LoVo (cell line): ENCODE measurements around the gene XIRP1.
"Not testable (repeated sequence)": the region's sequence is repeated elsewhere in the genome, so short reads cannot be mapped to it uniquely, and the experiment has no call there.

Source experiments
- DNase-seq: peaks from one replicate; pipeline ENCODE4 v3.0.0-alpha.2; 2016; ENCODE audit warnings: low spot score

Gene XIRP1, protein sequence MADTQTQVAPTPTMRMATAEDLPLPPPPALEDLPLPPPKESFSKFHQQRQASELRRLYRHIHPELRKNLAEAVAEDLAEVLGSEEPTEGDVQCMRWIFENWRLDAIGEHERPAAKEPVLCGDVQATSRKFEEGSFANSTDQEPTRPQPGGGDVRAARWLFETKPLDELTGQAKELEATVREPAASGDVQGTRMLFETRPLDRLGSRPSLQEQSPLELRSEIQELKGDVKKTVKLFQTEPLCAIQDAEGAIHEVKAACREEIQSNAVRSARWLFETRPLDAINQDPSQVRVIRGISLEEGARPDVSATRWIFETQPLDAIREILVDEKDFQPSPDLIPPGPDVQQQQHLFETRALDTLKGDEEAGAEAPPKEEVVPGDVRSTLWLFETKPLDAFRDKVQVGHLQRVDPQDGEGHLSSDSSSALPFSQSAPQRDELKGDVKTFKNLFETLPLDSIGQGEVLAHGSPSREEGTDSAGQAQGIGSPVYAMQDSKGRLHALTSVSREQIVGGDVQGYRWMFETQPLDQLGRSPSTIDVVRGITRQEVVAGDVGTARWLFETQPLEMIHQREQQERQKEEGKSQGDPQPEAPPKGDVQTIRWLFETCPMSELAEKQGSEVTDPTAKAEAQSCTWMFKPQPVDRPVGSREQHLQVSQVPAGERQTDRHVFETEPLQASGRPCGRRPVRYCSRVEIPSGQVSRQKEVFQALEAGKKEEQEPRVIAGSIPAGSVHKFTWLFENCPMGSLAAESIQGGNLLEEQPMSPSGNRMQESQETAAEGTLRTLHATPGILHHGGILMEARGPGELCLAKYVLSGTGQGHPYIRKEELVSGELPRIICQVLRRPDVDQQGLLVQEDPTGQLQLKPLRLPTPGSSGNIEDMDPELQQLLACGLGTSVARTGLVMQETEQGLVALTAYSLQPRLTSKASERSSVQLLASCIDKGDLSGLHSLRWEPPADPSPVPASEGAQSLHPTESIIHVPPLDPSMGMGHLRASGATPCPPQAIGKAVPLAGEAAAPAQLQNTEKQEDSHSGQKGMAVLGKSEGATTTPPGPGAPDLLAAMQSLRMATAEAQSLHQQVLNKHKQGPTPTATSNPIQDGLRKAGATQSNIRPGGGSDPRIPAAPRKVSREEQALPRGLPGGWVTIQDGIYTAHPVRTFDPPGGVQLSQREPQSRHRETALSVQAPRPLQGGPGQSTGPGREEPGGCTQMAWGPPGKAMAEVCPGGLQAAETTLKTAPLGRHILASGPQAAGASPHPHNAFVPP (N-terminal part only)

DNA sequence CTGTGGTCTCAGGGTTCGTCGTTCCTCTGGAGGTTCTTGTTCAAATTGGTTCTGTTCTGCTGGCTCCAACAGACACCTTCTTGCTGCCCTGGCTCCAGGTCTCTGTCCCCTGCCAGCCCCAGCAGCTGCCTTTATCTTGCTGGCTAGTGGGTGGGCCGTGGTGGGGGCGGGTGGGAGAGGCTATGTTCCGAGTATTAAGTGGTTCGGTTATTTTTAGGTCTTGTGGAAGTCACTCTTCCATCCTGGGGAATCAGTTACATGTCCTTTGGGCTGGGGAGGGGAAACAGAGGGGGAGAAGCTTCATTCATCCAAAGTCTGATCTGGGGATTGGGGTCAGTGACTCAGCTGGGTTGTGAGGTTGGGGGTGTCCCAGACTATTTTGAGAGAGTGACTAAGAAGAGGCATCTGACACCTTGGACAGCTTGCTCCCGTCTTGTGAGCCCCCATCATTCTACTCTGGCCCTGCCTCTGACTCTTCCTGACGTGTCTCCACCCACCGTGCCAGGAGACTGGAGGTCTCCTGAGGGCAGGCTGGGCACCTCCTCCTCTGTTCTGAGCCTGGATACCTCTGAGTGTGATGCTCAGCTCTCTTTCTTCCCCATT lies at the start of gene XIRP1:
XIRP1 (minus strand) TSS at position 106 of the 603 bp plus-strand sequence. CDS start 3,150 bp downstream, outside the sequence.
- no peak for DNase-seq

DNA sequence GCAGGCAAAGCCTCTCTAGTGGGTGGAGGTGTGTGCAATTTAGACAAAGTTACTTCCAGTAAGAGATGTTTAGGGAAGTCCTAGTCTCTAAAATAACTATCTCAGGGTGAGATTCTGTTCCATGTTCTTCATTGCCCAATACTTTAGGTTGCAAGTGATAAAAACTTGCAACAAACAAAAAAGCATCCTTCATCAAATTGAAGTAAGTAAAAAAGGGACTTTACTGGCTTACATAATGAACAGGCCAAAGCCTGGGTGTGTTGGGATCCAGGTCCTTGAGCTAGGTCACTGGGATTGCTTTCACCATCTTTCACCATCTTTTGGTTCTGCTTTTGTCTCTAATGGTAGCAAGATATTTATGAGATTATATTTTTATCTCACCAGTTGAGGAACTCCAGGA lies 49.2 kb upstream of the XIRP1 start:
- DNase-seq: no peak

DNA sequence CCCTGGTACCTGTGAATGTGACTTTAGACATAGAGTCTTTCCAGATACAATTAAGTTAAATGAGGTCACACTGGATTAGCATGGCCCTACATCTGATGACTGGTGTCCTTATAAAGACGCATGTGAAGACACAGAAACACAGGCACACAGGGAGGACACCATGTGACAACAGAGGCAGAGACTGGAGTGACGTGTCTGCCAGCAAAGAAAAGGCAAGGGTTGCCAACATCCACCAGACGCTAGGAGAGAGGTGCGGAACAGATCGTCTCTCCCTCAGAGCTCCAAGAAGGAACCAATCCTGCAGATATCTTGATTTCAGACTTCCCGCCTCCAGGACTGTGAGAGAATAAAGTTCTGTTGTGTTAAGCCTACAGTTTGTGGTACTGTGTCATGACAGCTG lies 44.6 kb upstream of the XIRP1 start:
- DNase-seq: no peak

DNA sequence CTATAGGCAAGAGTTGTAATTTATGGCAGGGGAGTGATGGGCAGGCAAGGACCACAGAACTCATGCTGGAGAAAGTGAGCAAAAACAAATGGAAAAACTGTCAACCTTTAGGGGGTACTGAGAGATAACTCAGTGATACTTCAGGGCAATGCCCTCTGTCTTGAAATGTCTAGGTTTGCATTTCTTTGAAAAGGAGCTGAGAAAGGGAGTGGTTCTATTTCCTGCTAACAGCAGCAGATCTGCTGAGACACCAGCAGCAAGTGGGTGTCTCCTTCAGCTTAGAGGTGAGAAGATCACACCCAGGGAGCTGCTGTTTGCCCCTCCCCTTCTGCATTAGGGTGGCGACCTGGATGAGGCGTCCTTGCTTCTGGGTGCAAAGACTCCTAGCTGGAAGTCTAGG lies 42.3 kb upstream of the XIRP1 start:
- DNase-seq: no peak

DNA sequence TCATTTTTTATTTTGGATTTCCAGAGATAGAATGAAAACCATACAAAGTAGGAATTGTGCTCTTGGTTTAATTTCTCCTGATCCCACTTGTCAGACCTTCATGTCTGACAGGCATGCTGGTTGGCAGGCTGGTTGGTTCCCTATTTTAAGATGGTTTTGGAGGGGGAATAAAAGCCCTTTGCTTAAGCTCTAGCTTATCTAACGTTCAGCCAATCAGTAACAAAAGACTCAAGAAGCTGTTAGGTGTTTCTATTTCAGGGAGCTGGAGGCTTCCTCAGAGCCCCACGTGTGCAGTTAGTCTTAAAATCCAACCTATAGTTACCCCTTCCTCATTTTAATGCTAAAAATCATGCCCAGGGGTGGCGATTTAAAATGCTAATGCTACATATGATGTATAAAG lies 40.5 kb upstream of the XIRP1 start:
- no peak for DNase-seq

DNA sequence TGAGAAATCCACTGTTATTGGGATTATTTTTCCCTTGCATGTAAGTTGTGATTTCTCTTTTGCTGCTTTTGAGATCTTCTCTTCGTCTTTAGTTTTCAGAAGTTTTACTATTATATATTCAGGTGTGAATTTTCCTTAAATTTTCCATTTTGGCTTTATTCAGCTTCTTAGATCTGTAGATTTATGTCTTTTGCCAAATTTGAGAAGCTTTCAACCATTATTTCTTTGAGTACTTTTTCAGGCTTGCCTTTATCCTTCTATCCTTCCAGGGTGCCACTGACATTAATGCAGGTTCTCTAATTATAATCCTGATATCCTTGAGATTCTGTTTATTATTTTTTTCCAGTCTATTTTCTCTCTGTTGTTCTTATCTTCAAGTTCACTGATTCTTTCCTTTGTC lies 38.1 kb upstream of the XIRP1 start:
- no peak for DNase-seq

DNA sequence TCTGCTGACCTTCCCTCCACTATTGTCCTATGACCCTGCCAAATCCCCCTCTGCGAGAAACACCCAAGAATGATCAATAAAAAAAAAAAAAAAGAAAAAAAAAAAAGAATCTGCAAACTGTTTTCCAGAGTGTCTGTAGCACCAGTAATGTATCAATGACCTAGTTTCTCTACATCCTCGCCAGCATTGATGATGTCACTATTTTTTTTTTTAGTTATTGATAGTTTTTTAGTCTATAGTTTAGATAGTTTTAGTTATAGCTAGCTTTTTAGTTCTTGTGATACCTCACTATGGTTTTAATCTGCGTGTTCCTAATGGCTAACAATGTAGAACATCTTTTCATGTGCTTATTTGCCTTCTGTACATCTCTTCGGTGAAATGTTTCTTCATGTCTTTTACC lies 36.1 kb upstream of the XIRP1 start:
- no peak for DNase-seq

DNA sequence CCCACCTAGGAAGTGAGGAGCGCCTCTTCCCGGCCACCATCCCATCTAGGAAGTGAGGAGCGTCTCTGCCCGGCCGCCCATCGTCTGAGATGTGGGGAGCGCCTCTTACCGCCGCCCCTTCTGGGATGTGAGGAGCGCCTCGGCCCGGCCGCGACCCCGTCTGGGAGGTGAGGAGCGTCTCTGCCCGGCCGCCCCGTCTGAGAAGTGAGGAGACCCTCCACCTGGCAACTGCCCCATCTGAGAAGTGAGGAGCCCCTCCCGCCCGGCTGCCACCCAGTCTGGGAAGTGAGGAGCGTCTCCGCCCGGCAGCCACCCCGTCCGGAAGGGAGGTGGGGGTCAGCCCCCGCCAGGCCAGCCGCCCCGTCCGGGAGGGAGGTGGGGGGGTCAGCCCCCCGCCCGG lies 35.2 kb upstream of the XIRP1 start:
- not testable (repeated sequence) for DNase-seq

DNA sequence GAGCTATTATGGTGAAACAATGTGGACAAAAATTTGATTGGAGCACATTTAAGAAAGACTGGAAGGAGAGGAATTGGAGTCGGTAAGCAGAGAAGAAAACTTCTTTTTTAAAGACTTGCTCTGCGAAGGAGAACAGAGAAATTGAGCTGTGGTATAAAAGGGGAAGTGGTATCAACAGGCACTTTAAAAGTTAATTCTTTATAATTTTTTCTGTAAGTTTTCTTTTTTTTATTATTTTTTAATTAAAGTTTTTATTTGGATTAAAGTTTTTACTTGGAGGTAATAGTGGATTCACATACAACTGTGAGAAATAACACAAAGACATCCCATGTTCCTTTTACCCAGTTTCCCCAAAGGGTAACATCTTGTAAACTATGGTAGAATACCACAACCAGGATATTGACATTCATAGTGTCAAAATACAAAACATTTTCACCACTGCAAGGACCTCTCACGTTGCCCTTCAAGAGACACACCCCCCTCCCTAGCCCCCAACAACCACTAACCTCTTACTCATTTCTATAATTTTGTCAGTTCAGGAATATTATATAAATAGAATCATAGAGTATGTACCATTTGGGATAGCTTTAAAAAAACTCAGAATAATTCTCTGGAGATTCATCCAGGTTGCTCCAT lies 33.8 kb upstream of the XIRP1 start:
- no peak for DNase-seq

DNA sequence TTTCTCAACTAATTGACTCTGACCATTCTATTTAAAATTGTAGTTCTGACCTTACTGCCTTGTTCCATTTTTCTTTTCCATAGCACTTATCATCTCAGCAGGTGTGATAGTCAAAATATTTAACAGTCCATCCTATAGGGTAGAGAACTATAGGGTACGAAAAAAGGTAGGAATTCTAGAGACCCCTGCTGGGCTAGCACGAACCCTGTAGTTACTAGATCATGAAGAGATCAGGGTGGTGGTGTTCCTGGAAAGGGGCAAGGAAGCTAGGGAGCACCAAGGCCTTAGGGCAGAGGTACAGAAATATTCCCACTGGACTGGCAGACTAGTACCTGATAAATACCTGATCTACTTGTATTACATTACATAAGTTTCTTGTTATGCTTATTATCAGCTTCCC lies 31.9 kb upstream of the XIRP1 start:
- DNase-seq: no peak

DNA sequence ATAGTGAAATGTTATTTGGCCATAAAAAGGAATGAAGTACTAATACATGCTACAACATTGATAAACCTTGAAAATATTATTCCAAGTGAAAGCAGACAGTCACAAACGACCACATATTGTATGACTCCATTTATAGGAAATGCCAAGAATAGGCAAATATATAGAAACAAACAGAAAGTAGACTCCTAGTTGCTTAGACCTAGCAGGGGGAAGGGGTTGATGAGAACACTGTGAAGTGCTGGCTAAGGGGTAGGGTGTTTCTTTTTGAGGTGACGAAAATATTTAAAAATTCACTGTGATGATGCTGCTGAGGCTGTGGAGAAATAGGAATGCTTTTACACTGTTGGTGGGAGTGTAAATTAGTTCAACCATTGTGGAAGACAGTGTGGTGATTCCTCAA lies 30.5 kb upstream of the XIRP1 start:
- DNase-seq: no peak

DNA sequence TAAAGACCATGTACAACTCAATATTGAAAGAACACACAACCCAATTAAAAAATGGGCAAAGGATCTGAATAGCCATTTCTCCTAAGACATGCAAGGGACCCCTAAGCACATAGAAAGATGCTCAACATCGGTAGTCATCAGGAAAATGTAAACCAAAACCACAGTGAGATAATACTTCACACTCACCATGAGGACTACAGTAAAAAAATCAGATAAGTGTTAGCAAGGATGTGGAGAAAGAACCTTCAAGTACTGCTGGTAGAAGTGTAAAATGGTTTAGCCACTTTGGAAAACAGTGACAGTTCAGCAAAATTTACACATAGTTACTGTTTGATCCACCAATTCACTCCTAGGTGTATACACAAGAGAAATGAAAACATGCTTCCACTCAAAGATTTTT lies 30.1 kb upstream of the XIRP1 start:
- no peak for DNase-seq

DNA sequence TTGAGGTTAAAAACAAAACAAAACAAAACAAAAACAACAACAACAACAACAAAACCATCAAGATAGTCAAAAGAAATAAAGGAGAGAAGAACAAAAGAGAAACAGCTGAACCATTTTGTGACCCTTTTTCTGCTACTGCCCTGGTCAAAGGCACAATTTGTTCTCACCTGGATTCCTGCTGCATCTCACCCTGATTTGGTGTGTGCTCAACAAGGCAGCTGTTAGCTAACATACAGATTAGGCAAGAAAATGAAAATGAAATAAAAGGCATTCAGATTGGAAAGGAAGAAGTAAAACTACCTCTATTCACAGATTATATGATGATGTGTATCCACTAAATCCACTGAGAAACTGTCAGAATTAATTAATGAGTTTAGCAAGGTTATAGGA lies 28.7 kb upstream of the XIRP1 start:
- no peak for DNase-seq

DNA sequence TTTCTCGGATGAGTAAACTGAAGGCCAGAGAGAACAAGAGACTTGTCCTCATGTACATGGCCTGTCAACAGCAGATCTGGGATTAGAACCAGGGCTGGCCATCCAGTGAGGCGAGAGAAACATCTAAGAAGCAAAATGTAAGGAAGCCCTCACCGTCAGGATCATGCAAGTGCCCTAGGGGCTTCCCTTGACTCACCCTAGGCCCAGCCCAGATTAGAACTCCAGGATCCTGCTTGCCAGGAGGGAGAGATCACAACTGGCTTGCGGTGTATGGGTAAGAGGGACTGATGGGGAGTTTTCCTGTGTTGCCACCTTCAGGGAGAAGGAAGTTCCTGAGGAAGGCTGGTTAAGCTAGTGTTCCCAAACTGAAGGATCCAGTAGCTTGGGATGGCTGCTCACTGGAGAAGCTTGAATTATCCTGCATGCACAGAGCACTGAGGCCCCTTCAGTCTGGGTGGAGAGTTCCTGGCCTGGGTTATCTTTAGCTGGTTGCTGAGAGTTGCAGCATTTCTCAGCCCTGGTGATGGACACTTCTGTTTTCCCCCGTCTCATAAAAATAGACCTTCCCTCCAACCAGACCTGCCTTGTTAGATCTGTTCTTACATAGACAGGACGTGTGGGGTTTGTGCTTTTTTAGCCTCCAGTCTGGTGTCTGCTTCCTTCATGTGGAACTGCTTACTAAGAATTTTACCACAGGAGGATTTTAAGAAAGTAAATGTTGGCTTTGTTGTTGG lies 28.2 kb upstream of the XIRP1 start:
- no peak for DNase-seq

DNA sequence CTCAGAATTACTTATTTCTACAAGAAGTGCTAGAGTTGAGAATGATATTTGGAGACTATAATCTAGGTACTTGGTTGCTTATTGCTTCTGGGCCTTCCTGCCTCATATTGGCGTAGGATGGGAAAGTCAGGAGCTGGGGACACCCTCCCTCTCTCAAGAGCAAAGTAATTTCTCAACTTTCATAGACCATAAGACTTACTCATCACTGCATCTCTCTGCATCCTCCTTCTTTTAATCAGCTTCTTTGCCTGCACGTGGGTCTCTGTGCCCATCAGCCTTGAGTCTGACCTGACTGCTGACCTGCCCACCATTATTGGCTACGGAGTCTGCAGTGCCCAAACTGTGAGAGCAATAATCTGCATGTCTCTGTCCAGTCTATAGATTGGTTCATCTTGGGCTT lies 27.3 kb upstream of the XIRP1 start:
- DNase-seq: no peak

DNA sequence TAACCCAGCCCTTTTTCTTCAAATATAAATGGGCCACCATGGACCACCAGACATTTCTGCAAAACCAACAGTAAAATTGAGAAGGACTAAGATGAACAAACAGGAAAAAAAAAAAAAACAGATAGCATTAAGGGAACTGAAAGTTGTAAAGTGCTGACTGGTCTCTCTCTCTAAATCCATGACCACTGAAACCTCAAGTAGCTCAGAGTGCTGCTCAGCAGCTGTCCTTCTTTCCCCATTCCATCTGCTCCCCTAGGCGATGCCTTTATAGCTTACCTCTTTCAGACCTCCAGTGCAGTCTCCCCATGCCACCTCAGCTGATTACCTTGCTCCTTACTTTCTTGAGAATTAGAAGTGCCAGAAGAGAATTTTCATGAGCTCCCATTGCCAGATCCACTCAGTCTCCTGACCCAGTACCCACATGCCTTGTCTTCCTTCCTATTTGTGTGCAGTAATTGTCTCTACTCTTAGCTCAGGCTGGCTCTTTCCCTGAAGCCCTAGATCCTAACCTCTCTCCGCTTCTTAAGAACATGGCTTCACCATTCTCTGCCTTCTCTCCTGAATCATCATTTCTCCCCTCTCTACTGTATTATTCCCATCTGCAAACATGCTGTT lies 23.9 kb upstream of the XIRP1 start:
- no peak for DNase-seq

DNA sequence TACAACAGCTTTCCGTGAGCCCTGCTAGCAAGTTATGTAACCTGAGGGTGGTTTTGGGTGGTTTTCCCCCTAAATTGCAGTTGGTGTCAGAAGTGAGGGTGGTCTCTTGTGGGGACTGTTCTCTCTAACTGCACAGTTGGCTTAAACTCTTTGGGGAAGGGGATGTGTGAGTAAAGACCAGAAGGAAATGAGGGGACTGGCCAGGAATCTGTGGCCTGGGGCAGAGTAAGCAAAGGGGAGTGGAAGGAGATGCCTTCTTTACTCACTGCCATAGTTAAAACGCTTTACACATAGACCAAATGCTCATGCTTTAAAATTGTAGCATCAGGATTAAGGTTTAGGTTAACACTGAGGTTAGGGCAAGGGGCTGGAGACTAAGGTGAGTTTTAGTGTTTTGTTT lies 21.2 kb upstream of the XIRP1 start:
- DNase-seq: no peak

DNA sequence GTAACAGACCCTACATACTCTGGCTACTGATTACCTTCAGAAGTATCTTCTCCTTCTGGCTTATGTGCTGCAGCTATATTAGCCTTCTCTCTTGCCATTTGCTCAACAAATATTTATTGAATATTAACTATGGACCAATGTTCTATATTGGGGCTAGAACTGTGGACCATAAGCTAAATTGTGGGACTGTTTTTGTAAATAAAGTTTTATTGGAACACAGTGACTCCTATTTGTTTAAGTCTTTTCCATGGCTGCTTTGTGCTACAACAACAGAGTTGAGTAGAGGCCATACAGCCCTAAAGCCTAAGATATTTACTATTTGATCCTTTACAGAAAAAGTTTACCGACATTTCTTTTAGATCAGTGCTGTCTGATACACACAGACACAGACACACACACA lies 20.3 kb upstream of the XIRP1 start:
- no peak for DNase-seq

DNA sequence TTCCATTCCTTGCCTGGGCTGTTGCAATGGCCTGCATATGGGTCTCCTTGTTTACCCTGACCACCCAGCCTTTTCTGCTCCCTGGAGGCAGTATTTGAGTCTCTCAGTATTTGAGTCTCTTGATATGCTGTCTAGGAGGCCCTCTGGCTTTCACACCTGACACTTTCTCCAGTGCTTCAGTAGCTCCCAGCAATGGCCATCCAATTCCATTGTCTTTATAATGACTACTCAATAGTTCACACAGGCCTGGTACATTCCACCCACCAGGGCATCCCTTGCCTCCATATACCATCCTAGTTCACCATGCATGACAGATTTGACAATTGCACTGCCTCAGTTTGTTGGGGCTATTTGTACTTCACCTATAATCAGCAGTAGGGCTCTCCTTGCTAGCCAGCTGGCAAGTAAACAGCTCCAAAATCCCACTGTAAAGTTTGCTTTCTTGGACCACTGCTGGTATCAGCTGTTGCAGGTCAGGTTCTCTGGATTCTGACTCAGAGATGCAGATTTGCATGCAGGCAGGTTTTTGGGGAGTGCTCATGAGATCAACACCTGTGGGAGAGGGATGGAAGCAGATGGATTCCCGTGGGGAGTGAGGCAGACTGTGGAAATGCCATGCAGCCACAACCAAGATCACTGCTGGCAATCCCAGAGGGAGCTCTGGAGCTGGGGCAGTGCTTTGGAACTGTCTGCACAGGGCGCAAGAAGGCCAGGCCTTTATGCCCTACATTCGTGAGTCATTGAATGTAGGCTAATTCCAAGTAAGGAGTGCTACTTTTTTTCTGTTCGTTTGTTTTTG lies 19.1 kb upstream of the XIRP1 start:
- DNase-seq: no peak

DNA sequence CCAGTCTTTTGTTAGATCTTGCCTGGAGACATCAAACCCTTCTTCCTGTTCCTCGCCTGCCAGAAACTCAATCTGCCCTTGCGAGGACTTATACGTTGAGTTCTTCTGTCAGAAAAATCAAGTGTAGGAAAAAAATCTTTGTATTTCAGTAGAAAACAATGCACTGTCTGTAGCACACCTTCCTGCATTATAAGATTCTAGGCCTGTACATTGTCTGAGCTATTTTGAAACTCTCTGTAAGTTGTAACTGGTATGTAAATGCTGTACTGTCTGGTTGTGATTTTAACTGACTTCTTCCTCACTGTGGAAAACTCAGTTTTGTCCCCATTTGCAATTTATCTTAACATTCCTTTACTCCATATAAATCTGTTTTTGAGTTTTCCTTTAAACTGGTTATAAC lies 17.7 kb upstream of the XIRP1 start:
- DNase-seq: no peak
